ENCODE results near the gene TMEM119. TPM values are rescaled to one million over a fixed set of nuclear protein-coding genes. Genes with fewer than 3 reads are reported as not detected.

TMEM119 gene, protein sequence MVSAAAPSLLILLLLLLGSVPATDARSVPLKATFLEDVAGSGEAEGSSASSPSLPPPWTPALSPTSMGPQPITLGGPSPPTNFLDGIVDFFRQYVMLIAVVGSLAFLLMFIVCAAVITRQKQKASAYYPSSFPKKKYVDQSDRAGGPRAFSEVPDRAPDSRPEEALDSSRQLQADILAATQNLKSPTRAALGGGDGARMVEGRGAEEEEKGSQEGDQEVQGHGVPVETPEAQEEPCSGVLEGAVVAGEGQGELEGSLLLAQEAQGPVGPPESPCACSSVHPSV
- total RNA-seq (1 to 10 TPM in 2 of 5 experiments, under 1 TPM in 2, not detected in 1; 0.27 to 1.6 (median 0.81) TPM), polyA plus RNA-seq (under 1 TPM; 0.13 to 0.59 TPM), total RNA-seq (1.6 reads per million, percentile 5 among the genes with 10 or more reads in this experiment)

- peak; percentile 31 for ATAC-seq
- H3K27me3 ChIP-seq (ENCODE audit: control insufficient read depth in 2 of 2, insufficient read depth in 2 of 2, low read length in 2 of 2): no peaks in the 10 kb centered on the region
- peaks cover 0 to 3% (median 0%) of the 10 kb centered on the region in 7 donors for H3K4me1 Mint-ChIP-seq
- POLR2A ChIA-PET: interaction anchor here (0.5 to 0.7 kb wide), 2 partner anchors 20 to 96 kb away, joined by 3 read pairs; no protein-coding TSS in a partner anchor
- no peak within 1 kb of the TSS for H3K27ac ChIP-seq (ENCODE audit: low read depth, low read length)
- no peak for DNase-seq
- no peaks in the 10 kb centered on the region for H3K4me1 ChIP-seq (ENCODE audit: control insufficient read depth in 2 of 2, insufficient read depth in 2 of 2, low read length in 2 of 2)
- no peaks in the 10 kb centered on the region for H3K27me3 Mint-ChIP-seq
- no peaks in the 10 kb centered on the region for H3K36me3 Mint-ChIP-seq
- CTCF ChIA-PET: no interaction called here
- no peak within 1 kb of the TSS for H3K4me3 ChIP-seq (ENCODE audit: low read length)
- H3K9me3 ChIP-seq (ENCODE audit: control insufficient read depth in 2 of 3, low read length in 3 of 3): no peaks in the 10 kb centered on the region
- H3K27ac Mint-ChIP-seq: peak within 1 kb of the TSS in 5 of 9 donors; percentile 7 to 59 (median 29)
- intact Hi-C loops (cut with micrococcal nuclease): no loop called here
- H3K9me3 Mint-ChIP-seq: no peaks in the 10 kb centered on the region
- H3K4me3 Mint-ChIP-seq: no peak within 1 kb of the TSS
- no peaks in the 10 kb centered on the region for H3K36me3 ChIP-seq (ENCODE audit: control insufficient read depth in 2 of 3, insufficient read depth in 3 of 3, low read length in 3 of 3)
Observed at GRCh38 chr12:108597559-108598471, at the start of gene TMEM119. TMEM119 (minus strand) TSS chr12:108598084; CDS start chr12:108592383, 5,701 bp downstream.

GRCh38 chr12:108646600-108647579 lies 49.0 kb upstream of the TMEM119 start:
- H3K36me3 ChIP-seq (ENCODE audit: control insufficient read depth in 2 of 3, insufficient read depth in 3 of 3, low read length in 3 of 3): no peaks in the 10 kb centered on the region
- H3K27ac ChIP-seq (ENCODE audit: low read depth, low read length): peak overlapping the region; percentile 50
- DNase-seq (peak in 1 of 9 donors; percentile 26), ATAC-seq (no peak)
- Mint-ChIP-seq H3K9me3 (no peaks in the 10 kb centered on the region), H3K27me3 (no peaks in the 10 kb centered on the region), H3K4me3 (peak overlapping the region; percentile 53 to 89 (median 78)), H3K36me3 (peaks cover 0 to 17% (median 0%) of the 10 kb centered on the region in 5 donors), H3K4me1 (peaks cover 21 to 37% (median 34%) of the 10 kb centered on the region in 7 donors), H3K27ac (peak overlapping the region; percentile 75 to 97 (median 90))
- ChIA-PET CTCF (interaction anchor here (0.6 to 3.1 kb wide), 14 partner anchors 9 to 159 kb away, joined by 3 to 32 read pairs (median 4); partner anchors contain the start of gene SELPLG), POLR2A (interaction anchor here (0.6 to 3.8 kb wide), 11 partner anchors 10 to 84 kb away, joined by 3 to 54 read pairs (median 5); partner anchors contain the start of genes ISCU, SART3 and SELPLG)
- peaks cover 0 to 27% of the 10 kb centered on the region in 2 donors for H3K4me1 ChIP-seq (ENCODE audit: control insufficient read depth in 2 of 2, insufficient read depth in 2 of 2, low read length in 2 of 2)
- no peaks in the 10 kb centered on the region for H3K9me3 ChIP-seq (ENCODE audit: control insufficient read depth in 2 of 3, low read length in 3 of 3)
- intact Hi-C loops (cut with micrococcal nuclease): loop anchor here (1.0 kb wide), 4 partner anchors 12 to 84 kb away; no protein-coding TSS in a partner anchor
- H3K27me3 ChIP-seq (ENCODE audit: control insufficient read depth in 2 of 2, insufficient read depth in 2 of 2, low read length in 2 of 2): no peaks in the 10 kb centered on the region
- no peak overlapping the region for H3K4me3 ChIP-seq (ENCODE audit: low read length)

DNA sequence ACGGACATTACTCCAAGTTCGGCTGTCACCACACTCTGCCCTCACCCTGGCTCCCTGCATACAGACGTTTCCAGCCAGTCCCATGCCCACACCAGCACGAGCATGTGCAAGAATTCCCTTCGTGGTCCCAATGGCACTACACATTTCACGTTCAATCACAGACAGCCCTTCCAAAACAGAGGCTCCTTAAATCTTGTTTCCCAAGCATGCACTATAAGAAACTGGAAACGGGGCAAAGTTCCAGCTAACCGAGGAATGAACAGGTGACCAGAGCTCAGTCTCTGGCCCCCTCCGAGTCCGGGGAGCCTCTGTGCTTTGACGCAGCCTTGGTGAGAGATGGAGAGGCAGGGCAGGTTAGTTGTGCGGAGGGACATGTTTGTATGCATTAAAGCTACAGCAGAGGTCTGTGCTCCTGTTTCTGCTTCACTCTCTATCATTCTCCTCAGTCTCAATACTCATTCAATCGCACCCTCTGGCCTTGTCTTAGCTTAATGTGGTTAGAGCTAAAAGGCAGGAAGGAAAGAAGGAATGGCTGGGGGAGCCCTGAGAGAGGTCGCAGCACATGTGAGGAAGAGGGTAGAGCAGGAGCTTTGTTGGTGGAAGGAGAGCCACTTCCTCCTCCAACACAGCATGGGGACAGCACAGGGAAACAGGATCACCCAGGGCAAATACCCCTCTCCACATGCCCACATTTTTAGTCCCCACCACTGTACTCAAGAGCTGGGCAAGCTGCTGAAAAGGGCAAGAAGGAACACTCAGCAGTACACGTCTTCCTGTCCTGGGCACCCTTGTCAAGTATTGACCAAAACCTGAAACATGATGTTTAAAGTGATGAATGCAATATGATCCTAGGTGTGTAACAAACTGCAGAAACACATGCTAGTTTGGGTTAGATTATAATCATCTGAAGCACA lies 48.1 kb upstream of the TMEM119 start:
- CTCF ChIA-PET: interaction anchor here (0.6 to 3.1 kb wide), 12 partner anchors 8 to 163 kb away, joined by 3 to 32 read pairs (median 6); partner anchors contain the start of gene SELPLG
- no peaks in the 10 kb centered on the region for H3K27me3 ChIP-seq (ENCODE audit: control insufficient read depth in 2 of 2, insufficient read depth in 2 of 2, low read length in 2 of 2)
- Mint-ChIP-seq H3K4me3 (peak overlapping the region; percentile 53 to 89 (median 78)), H3K36me3 (peaks cover 0 to 14% (median 0%) of the 10 kb centered on the region in 5 donors), H3K9me3 (no peaks in the 10 kb centered on the region), H3K27me3 (no peaks in the 10 kb centered on the region), H3K27ac (peak overlapping the region; percentile 75 to 97 (median 88)), H3K4me1 (peaks cover 24 to 41% (median 33%) of the 10 kb centered on the region in 7 donors)
- peak in 1 of 9 donors; percentile 16 for DNase-seq
- H3K4me3 ChIP-seq (ENCODE audit: low read length): no peak overlapping the region
- peak; percentile 20 for ATAC-seq
- H3K9me3 ChIP-seq (ENCODE audit: control insufficient read depth in 2 of 3, low read length in 3 of 3): no peaks in the 10 kb centered on the region
- POLR2A ChIA-PET: interaction anchor here (0.6 to 3.8 kb wide), 10 partner anchors 9 to 83 kb away, joined by 3 to 54 read pairs (median 6); partner anchors contain the start of genes ISCU, SART3 and SELPLG
- intact Hi-C loops (cut with micrococcal nuclease): loop anchor here (1.0 kb wide), 1 partner anchor 11 kb away; no protein-coding TSS in a partner anchor
- no peaks in the 10 kb centered on the region for H3K36me3 ChIP-seq (ENCODE audit: control insufficient read depth in 2 of 3, insufficient read depth in 3 of 3, low read length in 3 of 3)
- H3K27ac ChIP-seq (ENCODE audit: low read depth, low read length): peak overlapping the region; percentile 50
- H3K4me1 ChIP-seq (ENCODE audit: control insufficient read depth in 2 of 2, insufficient read depth in 2 of 2, low read length in 2 of 2): peaks cover 0 to 27% of the 10 kb centered on the region in 2 donors

GRCh38 chr12:108644811-108645120 lies 46.9 kb upstream of the TMEM119 start:
- H3K9me3 ChIP-seq (ENCODE audit: control insufficient read depth in 2 of 3, low read length in 3 of 3): no peaks in the 10 kb centered on the region
- H3K4me3 ChIP-seq (ENCODE audit: low read length): no peak overlapping the region
- Mint-ChIP-seq H3K27me3 (no peaks in the 10 kb centered on the region), H3K27ac (peak overlapping the region in 4 of 9 donors; percentile 22 to 97 (median 90)), H3K4me1 (peaks cover 24 to 45% (median 38%) of the 10 kb centered on the region in 7 donors), H3K4me3 (no peak overlapping the region), H3K9me3 (no peaks in the 10 kb centered on the region), H3K36me3 (peaks cover 0 to 16% (median 0%) of the 10 kb centered on the region in 5 donors)
- POLR2A ChIA-PET: interaction anchor here (1.5 to 3.8 kb wide), 2 partner anchors 11 to 24 kb away, joined by 4 to 54 read pairs; partner anchors contain the start of gene SELPLG
- no peak overlapping the region for H3K27ac ChIP-seq (ENCODE audit: low read depth, low read length)
- H3K4me1 ChIP-seq (ENCODE audit: control insufficient read depth in 2 of 2, insufficient read depth in 2 of 2, low read length in 2 of 2): peaks cover 0 to 27% of the 10 kb centered on the region in 2 donors
- intact Hi-C loops (cut with micrococcal nuclease): no loop called here
- H3K36me3 ChIP-seq (ENCODE audit: control insufficient read depth in 2 of 3, insufficient read depth in 3 of 3, low read length in 3 of 3): no peaks in the 10 kb centered on the region
- DNase-seq (no peak), ATAC-seq (no peak)
- CTCF ChIA-PET: interaction anchor here (3.1 kb wide), 2 partner anchors 20 to 27 kb away, joined by 20 to 29 read pairs; no protein-coding TSS in a partner anchor
- no peaks in the 10 kb centered on the region for H3K27me3 ChIP-seq (ENCODE audit: control insufficient read depth in 2 of 2, insufficient read depth in 2 of 2, low read length in 2 of 2)
